HEK293T (cell line): Measurements from ENCODE around the gene COMMD2.

Experiments
- ARNT ChIP-seq: fragments of 450-650 bp; IDR thresholded peaks from 2 replicates; pipeline ENCODE4 v1.6.1; 2017; ENCODE audit warnings: mild to moderate bottlenecking
- CTBP1 ChIP-seq: fragments of 450-650 bp; IDR thresholded peaks from 2 replicates; pipeline ENCODE4 v1.6.1; 2016; ENCODE audit warnings: borderline replicate concordance
- ELF4 ChIP-seq: fragments of 450-650 bp; IDR thresholded peaks from 2 replicates; pipeline ENCODE4 v1.6.1; 2017; ENCODE audit warnings: antibody characterized with exemption
- NFRKB ChIP-seq: fragments of 450-650 bp; IDR thresholded peaks from 2 replicates; pipeline ENCODE4 v1.6.1; 2016; ENCODE audit warnings: mild to moderate bottlenecking, moderate library complexity
- SP1 ChIP-seq: fragments of 450-650 bp; IDR thresholded peaks from 2 replicates; pipeline ENCODE4 v1.6.1; 2017
- SUZ12 ChIP-seq: fragments of 450-650 bp; IDR thresholded peaks from 2 replicates; pipeline ENCODE4 v1.6.1; 2016; ENCODE audit warnings: mild to moderate bottlenecking

DNA sequence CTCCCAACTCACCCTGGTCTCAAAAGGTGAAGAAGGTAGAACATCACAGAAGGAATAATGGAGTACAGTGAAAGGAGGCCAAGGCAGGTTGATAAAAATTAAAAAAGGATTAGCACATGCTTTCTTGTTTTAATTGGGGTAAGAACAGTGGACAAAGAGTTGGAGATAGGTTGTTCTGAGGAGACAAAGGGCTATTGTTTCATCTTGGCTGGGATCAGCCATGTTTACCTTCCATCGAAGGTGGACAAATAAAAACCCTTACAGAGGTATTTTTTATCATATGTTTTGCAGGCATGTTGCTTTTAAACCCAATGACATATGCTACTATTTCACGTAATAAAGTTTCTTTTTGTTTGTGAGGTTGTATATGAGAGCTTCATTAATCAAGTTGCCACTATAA lies 12.9 kb downstream of the COMMD2 start:
- TF ChIP-seq SP1 = no peak
- no peak for TF ChIP-seq SUZ12
- no peak for TF ChIP-seq ELF4
- no peak for TF ChIP-seq NFRKB
- no peak for TF ChIP-seq ARNT
- no peak for TF ChIP-seq CTBP1
